NCI-H1417 (cell line): Measurements from ENCODE around the gene TUT4.

Source experiments
- DNase-seq, 3 experiments: peaks; one replicate each; lab custom pipeline; 2025; lab: John Stamatoyannopoulos, UW

TUT4 gene

GRCh38 chr1:52534928-52535764, 17.7 kb downstream of the TUT4 start:
- no peak for DNase-seq

GRCh38 chr1:52533713-52534112, 19.2 kb downstream of the TUT4 start:
- DNase-seq, result no peak

GRCh38 chr1:52532731-52533327, 20.1 kb downstream of the TUT4 start:
- no peak for DNase-seq

GRCh38 chr1:52532247-52532646, 20.6 kb downstream of the TUT4 start:
- no peak for DNase-seq

- no peak for DNase-seq
Measured at GRCh38 chr1:52531249-52531872, 21.5 kb downstream of the TUT4 start.

- DNase-seq, result no peak
Measured at GRCh38 chr1:52530563-52531144, 22.2 kb downstream of the TUT4 start.

- DNase-seq, result no peak
Measured at GRCh38 chr1:52523376-52523775, 29.5 kb downstream of the TUT4 start.

- no peak for DNase-seq
Measured at GRCh38 chr1:52520148-52520547, 32.7 kb downstream of the TUT4 start.

GRCh38 chr1:52518962-52519361, 33.9 kb downstream of the TUT4 start:
- DNase-seq, result no peak

GRCh38 chr1:52511851-52512615, 40.9 kb downstream of the TUT4 start:
- DNase-seq, result no peak

- no peak for DNase-seq
Measured at GRCh38 chr1:52511439-52511838, 41.5 kb downstream of the TUT4 start.

GRCh38 chr1:52506920-52507546, 45.9 kb downstream of the TUT4 start:
- DNase-seq, result no peak

GRCh38 chr1:52506349-52506748, 46.5 kb downstream of the TUT4 start:
- DNase-seq, result no peak

GRCh38 chr1:52504720-52505119, 48.2 kb downstream of the TUT4 start:
- no peak for DNase-seq

- no peak for DNase-seq
Measured at GRCh38 chr1:52503706-52504105, 49.2 kb downstream of the TUT4 start.

GRCh38 chr1:52502789-52503188, 50.1 kb downstream of the TUT4 start:
- peak in 2 of 3 experiments; percentile 1 to 38 for DNase-seq

GRCh38 chr1:52487632-52488031, 65.3 kb downstream of the TUT4 start:
- DNase-seq, result no peak

GRCh38 chr1:52482326-52483004, 70.4 kb downstream of the TUT4 start:
- no peak for DNase-seq

- DNase-seq, result no peak
Measured at GRCh38 chr1:52479076-52479475, 73.8 kb downstream of the TUT4 start.

- no peak for DNase-seq
Measured at GRCh38 chr1:52477876-52478275, 75.0 kb downstream of the TUT4 start.

- DNase-seq, result no peak
Measured at GRCh38 chr1:52476943-52477342, 75.9 kb downstream of the TUT4 start.
